ENCODE results near the gene TAS2R7. TPM values are rescaled to one million over a fixed set of nuclear protein-coding genes. Genes with fewer than 3 reads are reported as not detected.

Gene TAS2R7
- total and polyA plus RNA-seq, 2 experiments from 2014 or later, result not detected

DNA sequence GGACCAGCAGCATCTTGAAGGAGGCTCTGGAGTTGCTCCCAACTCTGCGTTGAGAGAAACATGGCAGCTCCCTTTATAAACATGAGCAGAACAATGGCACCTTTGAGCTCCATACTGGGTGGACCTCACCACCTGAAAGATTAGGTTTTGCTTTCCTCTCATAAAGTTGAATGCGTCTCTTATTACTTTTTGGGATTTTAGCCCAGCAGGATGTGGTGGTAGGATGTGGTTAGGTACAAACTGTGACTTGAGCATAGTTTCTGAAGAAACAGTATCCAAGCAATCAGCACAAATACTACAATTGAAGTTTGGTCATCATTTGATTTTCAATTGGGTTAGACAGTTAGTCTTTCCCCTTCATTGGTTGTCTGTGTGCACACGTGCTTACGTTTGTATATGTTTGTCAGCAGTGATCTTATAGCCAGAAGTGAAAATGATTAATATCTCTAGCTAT lies 47.0 kb upstream of the TAS2R7 start, which contains the start of gene PRR4:
Gene PRR4, minus strand, starts transcription at position 51 of the 454 bp plus-strand sequence. Its CDS starts 38 bp downstream, at position 13.
- Mint-ChIP-seq H3K4me1 (peaks cover 3% of the 10 kb centered on the region; the same call in 2 of the 3 replicates), H3K27me3 (ENCODE audit: insufficient read depth, low read depth, poor library complexity) (peaks cover 2% of the 10 kb centered on the region), H3K4me3 (no peak within 1 kb of the TSS), H3K9me3 (no peaks in the 10 kb centered on the region; the same call in 2 of the 3 replicates), H3K36me3 (ENCODE audit: low read depth) (peaks cover 2% of the 10 kb centered on the region; the same call in 1 of the 3 replicates), H3K27ac (no peak within 1 kb of the TSS)
- Histone ChIP-seq H3K4me1 (ENCODE audit: insufficient read depth) (no peaks in the 10 kb centered on the region), H2AFZ (no peak within 1 kb of the TSS), H3K9me2 (ENCODE audit: insufficient read depth) (0 out of 2 replicates have a peak, but pooled peaks cover 9% of the 10 kb centered on the region), H4K20me1 (replicated peaks; ENCODE audit: insufficient read depth) (no peaks in the 10 kb centered on the region; the same call in 1 of the 2 replicates), H3K79me2 (replicated peaks; ENCODE audit: insufficient read depth) (no peaks in the 10 kb centered on the region), H3K4me3 (no peak within 1 kb of the TSS), H3K36me3 (ENCODE audit: insufficient read depth) (no peaks in the 10 kb centered on the region), H3K4me2 (no peak within 1 kb of the TSS), H3F3A (replicated peaks; ENCODE audit: low read depth) (no peaks in the 10 kb centered on the region), H3K27me3 (ENCODE audit: insufficient read depth) (no peaks in the 10 kb centered on the region), H3K27ac (ENCODE audit: low read depth) (no peak within 1 kb of the TSS)
- TF ChIP-seq EZH2phosphoT487 (IDR thresholded peaks at IDR 0.05; ENCODE audit: unreplicated experiment), result no peak
- no peak for TF ChIP-seq ZNF462 (CRISPR knock-in tag; IDR thresholded peaks at IDR 0.05)
- no peak for TF ChIP-seq STAT1 (IDR thresholded peaks at IDR 0.05; ENCODE audit: unreplicated experiment)
- TF ChIP-seq EZH2 (IDR thresholded peaks at IDR 0.05; ENCODE audit: low read depth, unreplicated experiment), result no peak
- no peak for TF ChIP-seq CREB1 (CRISPR knock-in tag; IDR thresholded peaks at IDR 0.05; ENCODE audit: low read depth)
- no peak for TF ChIP-seq ZNF331 (CRISPR knock-in tag; IDR thresholded peaks at IDR 0.05; ENCODE audit: low read depth)
- TF ChIP-seq REST (IDR thresholded peaks at IDR 0.05; ENCODE audit: unreplicated experiment), result no peak
- TF ChIP-seq ZNF114 (CRISPR knock-in tag; IDR thresholded peaks at IDR 0.05), result no peak
- TF ChIP-seq POLR2AphosphoS5 (IDR thresholded peaks at IDR 0.05; ENCODE audit: low read depth), result no peak
- no peak for TF ChIP-seq CTCF (conservative IDR thresholded peaks at IDR 0.05; ENCODE audit: low read depth in 2 of 2)
- no peak for DNase-seq (ENCODE audit: low spot score)
- ATAC-seq, result no peak
